Stomach (tissue), 9 donors: ENCODE measurements around the gene USP35. TPM values are rescaled to one million over a fixed set of nuclear protein-coding genes. Genes with fewer than 3 reads are reported as not detected.

Experiments
- DNase-seq, 2 donors: peaks; one replicate each; pipeline versions ENCODE4 v3.0.0 to v3.0.0-alpha.2; 2013 to 2019
- H3K27ac ChIP-seq, 5 donors: fragments of 200-600 bp in 4 of 5; sonication (generic) in 4 of 5; one replicate each; pipeline ENCODE4 v1.5.1; 2013 to 2019; ENCODE audit warnings: mild to moderate bottlenecking in 1 of 5, moderate library complexity in 1 of 5
- H3K27me3 ChIP-seq, 3 donors: fragments of 200-600 bp; sonication (generic); one replicate each; pipeline ENCODE4 v1.5.1; 2017 to 2019; ENCODE audit warnings: mixed run types in 1 of 3
- H3K36me3 ChIP-seq, 4 donors: fragments of 200-600 bp; sonication (generic); 1 replicate in 3 of 4; 2 replicates in 1 of 4; pipeline ENCODE4 v1.5.1; 2016 to 2019
- H3K4me1 ChIP-seq, 4 donors: fragments of 200-600 bp; sonication (generic); one replicate each; pipeline ENCODE4 v1.5.1; 2016 to 2019
- H3K4me3 ChIP-seq, 4 donors: fragments of 200-600 bp; sonication (generic) in 3 of 4; one replicate each; pipeline ENCODE4 v1.5.1; 2016 to 2019; ENCODE audit warnings: mild to moderate bottlenecking in 1 of 4
- H3K9me3 ChIP-seq, 4 donors: fragments of 200-600 bp; sonication (generic); one replicate each; pipeline ENCODE4 v1.5.1; 2016 to 2019
- CTCF ChIP-seq, 7 experiments: fragments of 450-650 bp in 4 of 7; fragments of 200-600 bp in 3 of 7; sonication (generic) in 3 of 7; IDR thresholded peaks; one replicate each; pipeline ENCODE4 v1.5.1; 2016 to 2019; ENCODE audit warnings: antibody characterized with exemption in 7 of 7, control low read depth in 2 of 7, mild to moderate bottlenecking in 1 of 7
- EP300 ChIP-seq: sonication (generic); formaldehyde crosslinking; IDR thresholded peaks from one replicate; pipeline ENCODE4 v1.6.1; 2017; ENCODE audit warnings: antibody characterized with exemption
- POLR2A ChIP-seq, 4 donors: fragments of 450-650 bp; IDR thresholded peaks; one replicate each; pipeline ENCODE4 v1.6.1; 2016; ENCODE audit warnings: antibody characterized with exemption in 4 of 4, control low read depth in 2 of 4, mild to moderate bottlenecking in 1 of 4, moderate library complexity in 1 of 4
- POLR2AphosphoS5 ChIP-seq, 3 donors: sonication (generic); formaldehyde crosslinking; IDR thresholded peaks; one replicate each; pipeline ENCODE4 v1.6.1; 2016; ENCODE audit warnings: antibody characterized with exemption in 3 of 3
- WGBS, 5 donors: extraction: QIAGEN DNeasy Blood & Tissue Kit in 3 of 5; methylation state at CpG; one replicate each; pipeline versions ENCODE4 v1.1.5 to v1.1.7; 2013 to 2018; 5-methylcytosine and 5-hydroxymethylcytosine counted together
- intact Hi-C: fragments of 100-400 bp; cut with DNase I; formaldehyde crosslinking; loops from one replicate; pipeline ENCODE4 v1.15.1; 2023; ENCODE audit warnings: low total_unique reads
- polyA plus RNA-seq, 3 donors: library from polyadenylated mRNA; stranded (reverse); fragments of 200-250 nt; gene quantifications; one replicate each; pipeline ENCODE4 v1.2.3, GENCODE V29; 2013
- total RNA-seq, 5 donors: library from RNA; depleted of rRNA; stranded (reverse); fragments of >200 nt; gene quantifications; one replicate each; pipeline versions ENCODE4 v1.1.0 to v1.2.3, GENCODE V29; 2014 to 2016
- donor health status: healthy with polysubstance abuse.
- donor health status: Bipolar disorder and iron deficiency.
- donor health status: healthy.

USP35 gene
- total and polyA plus RNA-seq, 8 donors, result 0.61 to 68.4 (median 4.9) TPM

GRCh38 chr11:78194490-78194889 is 5.8 kb downstream of the USP35 start:
- TF ChIP-seq POLR2A (IDR thresholded peaks at IDR 0.05) (no peak), EP300 (no peak), CTCF (IDR thresholded peaks at IDR 0.05) (no peak), POLR2AphosphoS5 (IDR thresholded peaks at IDR 0.05) (no peak)
- Histone ChIP-seq H3K27me3 (no peaks in the 10 kb centered on the region), H3K4me1 (peaks cover 7 to 39% (median 17%) of the 10 kb centered on the region in 4 donors), H3K36me3 (peaks cover 0 to 29% (median 25%) of the 10 kb centered on the region in 4 donors), H3K4me3 (no peak overlapping the region), H3K27ac (no peak overlapping the region), H3K9me3 (no peaks in the 10 kb centered on the region)
- 84 to 95% (median 93%) methylated on average over 3 of the region's 3 CpGs for WGBS, 5 donors
- intact Hi-C loops, result no loop called here
- no peak for DNase-seq

GRCh38 chr11:78195917-78196560 is 7.3 kb downstream of the USP35 start:
- intact Hi-C loops, result no loop called here
- peak in 1 of 2 donors; percentile 73 for DNase-seq
- Histone ChIP-seq H3K9me3 (no peaks in the 10 kb centered on the region), H3K27ac (no peak overlapping the region), H3K27me3 (no peaks in the 10 kb centered on the region), H3K36me3 (peaks cover 7 to 45% (median 40%) of the 10 kb centered on the region in 4 donors), H3K4me3 (no peak overlapping the region), H3K4me1 (peaks cover 0 to 24% (median 5%) of the 10 kb centered on the region in 4 donors)
- WGBS, 5 donors, result 45 to 66% (median 54%) methylated on average over 38 to 60 of the region's 60 CpGs
- TF ChIP-seq POLR2A (IDR thresholded peaks at IDR 0.05) (no peak), POLR2AphosphoS5 (IDR thresholded peaks at IDR 0.05) (no peak), CTCF (IDR thresholded peaks at IDR 0.05) (no peak), EP300 (no peak)

- WGBS, 5 donors, result 81 to 91% (median 89%) methylated on average over 22 to 40 of the region's 40 CpGs
- Histone ChIP-seq H3K27me3 (no peaks in the 10 kb centered on the region), H3K9me3 (no peaks in the 10 kb centered on the region), H3K4me1 (peaks cover 0 to 20% (median 2%) of the 10 kb centered on the region in 4 donors), H3K36me3 (peaks cover 7 to 51% (median 46%) of the 10 kb centered on the region in 4 donors), H3K4me3 (no peak overlapping the region), H3K27ac (no peak overlapping the region)
- intact Hi-C loops, result no loop called here
- TF ChIP-seq POLR2A (IDR thresholded peaks at IDR 0.05), result no peak
- no peak for TF ChIP-seq POLR2AphosphoS5 (IDR thresholded peaks at IDR 0.05)
- TF ChIP-seq CTCF (IDR thresholded peaks at IDR 0.05), result no peak
- TF ChIP-seq EP300, result no peak
- DNase-seq, result no peak
These were observed 8.0 kb downstream of the USP35 start for GRCh38 chr11:78196661-78197091.

GRCh38 chr11:78197816-78198215 is 9.1 kb downstream of the USP35 start:
- Histone ChIP-seq H3K27me3 (no peaks in the 10 kb centered on the region), H3K9me3 (no peaks in the 10 kb centered on the region), H3K4me1 (peaks cover 0 to 14% (median 2%) of the 10 kb centered on the region in 4 donors), H3K36me3 (peaks cover 7 to 57% (median 50%) of the 10 kb centered on the region in 4 donors), H3K27ac (no peak overlapping the region), H3K4me3 (no peak overlapping the region)
- DNase-seq, result no peak
- 80 to 95% (median 89%) methylated on average over 7 to 8 of the region's 8 CpGs for WGBS, 5 donors
- TF ChIP-seq POLR2AphosphoS5 (IDR thresholded peaks at IDR 0.05), result no peak
- no peak for TF ChIP-seq EP300
- TF ChIP-seq CTCF (IDR thresholded peaks at IDR 0.05), result no peak
- intact Hi-C loops, result no loop called here
